ENCODE data around the gene SLCO2B1.

DNA sequence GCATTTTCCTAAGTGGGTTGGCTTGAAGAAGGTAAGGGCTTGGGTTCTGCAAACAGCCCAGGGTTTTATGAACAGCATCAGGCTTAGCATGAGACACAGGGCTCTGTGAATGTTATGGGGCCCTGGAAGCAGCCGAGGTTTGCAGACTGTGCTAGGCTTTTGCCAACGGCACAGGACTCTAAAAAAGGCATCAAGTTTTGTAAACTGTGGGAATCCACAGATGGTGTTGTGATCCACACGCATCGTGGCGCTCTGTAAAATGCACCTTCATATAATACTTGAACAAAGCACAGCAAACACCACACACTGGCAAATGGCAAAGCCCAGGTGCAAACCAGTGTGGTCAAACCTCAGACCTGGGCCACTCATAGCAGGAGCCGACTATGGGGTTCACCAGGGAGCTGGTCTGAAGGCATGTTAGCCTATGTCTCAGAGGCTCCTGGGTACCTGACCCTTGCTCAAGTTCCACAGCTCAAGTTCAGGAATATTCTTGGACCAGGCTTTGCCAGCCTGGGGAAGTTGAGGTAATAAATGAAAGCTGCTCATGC is 2.4 kb upstream of the SLCO2B1 start:
- TF ChIP-seq POLR2A (IDR thresholded peaks at IDR 0.05): no peak
- TF ChIP-seq, protein P1, sequence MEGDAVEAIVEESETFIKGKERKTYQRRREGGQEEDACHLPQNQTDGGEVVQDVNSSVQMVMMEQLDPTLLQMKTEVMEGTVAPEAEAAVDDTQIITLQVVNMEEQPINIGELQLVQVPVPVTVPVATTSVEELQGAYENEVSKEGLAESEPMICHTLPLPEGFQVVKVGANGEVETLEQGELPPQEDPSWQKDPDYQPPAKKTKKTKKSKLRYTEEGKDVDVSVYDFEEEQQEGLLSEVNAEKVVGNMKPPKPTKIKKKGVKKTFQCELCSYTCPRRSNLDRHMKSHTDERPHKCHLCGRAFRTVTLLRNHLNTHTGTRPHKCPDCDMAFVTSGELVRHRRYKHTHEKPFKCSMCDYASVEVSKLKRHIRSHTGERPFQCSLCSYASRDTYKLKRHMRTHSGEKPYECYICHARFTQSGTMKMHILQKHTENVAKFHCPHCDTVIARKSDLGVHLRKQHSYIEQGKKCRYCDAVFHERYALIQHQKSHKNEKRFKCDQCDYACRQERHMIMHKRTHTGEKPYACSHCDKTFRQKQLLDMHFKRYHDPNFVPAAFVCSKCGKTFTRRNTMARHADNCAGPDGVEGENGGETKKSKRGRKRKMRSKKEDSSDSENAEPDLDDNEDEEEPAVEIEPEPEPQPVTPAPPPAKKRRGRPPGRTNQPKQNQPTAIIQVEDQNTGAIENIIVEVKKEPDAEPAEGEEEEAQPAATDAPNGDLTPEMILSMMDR (IDR thresholded peaks at IDR 0.05): no peak

Measured in testis (tissue), 2 donors.